ENCODE results near the gene WDR46. TPM values are rescaled to one million over a fixed set of nuclear protein-coding genes. Genes with fewer than 3 reads are reported as not detected.

WDR46 gene
- total and polyA plus RNA-seq, 2 of the 13 experiments (the other 11 are each of a cell fraction or from before 2014, with no cell fraction given): 47.4 to 105 TPM

DNA sequence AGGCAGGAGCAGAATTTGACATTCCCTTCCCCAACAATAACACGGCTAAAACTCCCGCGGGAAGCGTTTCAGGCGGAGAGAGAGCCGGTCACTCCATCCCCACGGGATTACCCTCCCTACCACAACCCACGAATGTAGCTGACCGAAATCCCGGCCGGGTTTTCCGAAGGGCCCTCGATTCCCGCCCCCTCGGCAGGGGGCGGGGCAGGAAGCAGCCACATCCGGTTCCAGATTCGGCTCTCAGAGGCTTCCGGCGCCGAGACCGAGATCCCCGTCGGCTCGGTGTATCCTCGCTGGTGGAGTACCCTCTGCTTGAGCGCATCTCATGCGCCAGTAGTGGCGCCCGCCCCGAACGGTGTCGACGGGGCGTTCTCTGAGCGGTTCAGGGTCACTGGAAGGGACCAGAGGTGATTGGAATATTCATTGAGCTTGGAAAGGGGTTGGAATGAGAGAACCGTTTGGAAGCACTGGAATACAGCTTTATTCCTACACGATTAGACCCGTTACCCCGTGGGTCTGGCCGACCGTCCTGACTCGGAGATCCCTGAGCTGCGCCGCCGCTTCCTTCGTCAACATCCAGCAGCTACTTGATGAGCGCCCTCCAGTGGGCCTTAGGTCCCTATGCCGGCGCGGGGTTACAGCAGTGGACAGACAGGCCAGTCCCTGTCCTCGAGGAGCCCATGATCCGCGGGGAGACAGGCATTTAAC is 10.4 kb upstream of the WDR46 start (continued):
- TF ChIP-seq TRIM24 (CRISPR knock-in tag; IDR thresholded peaks at IDR 0.05) (no peak), POLR2AphosphoS2 (IDR thresholded peaks at IDR 0.05; ENCODE audit: low read depth, low read length) (0 out of 2 replicates have a peak, but pooled peaks have one; percentile 38), ISL2 (CRISPR knock-in tag; IDR thresholded peaks at IDR 0.05) (peak; percentile 47; the same call in 1 of the 2 replicates), ZNF672 (CRISPR knock-in tag; IDR thresholded peaks at IDR 0.05) (no peak; the same call in 1 of the 2 replicates), ZNF879 (CRISPR knock-in tag; IDR thresholded peaks at IDR 0.05) (peak; percentile 89), ZNF30 (CRISPR knock-in tag; IDR thresholded peaks at IDR 0.05) (no peak), DNMT3B (CRISPR knock-in tag; conservative IDR thresholded peaks at IDR 0.05) (no peak), MXD4 (CRISPR knock-in tag; IDR thresholded peaks at IDR 0.05) (peak; percentile 80), ZNF816 (CRISPR knock-in tag; IDR thresholded peaks at IDR 0.05; ENCODE audit: borderline replicate concordance) (peak; percentile 74; the same call in 1 of the 2 replicates), MED1 (CRISPR knock-in tag; IDR thresholded peaks at IDR 0.05) (peak; percentile 78), ZNF549 (CRISPR knock-in tag; IDR thresholded peaks at IDR 0.05) (no peak), RELA (CRISPR knock-in tag; IDR thresholded peaks at IDR 0.05) (no peak), LCORL (IDR thresholded peaks at IDR 0.05) (no peak), LCORL (CRISPR knock-in tag; IDR thresholded peaks at IDR 0.05) (peak; percentile 72; the same call in 1 of the 2 replicates), ZNF788 (CRISPR knock-in tag; IDR thresholded peaks at IDR 0.05; ENCODE audit: borderline replicate concordance) (peak; percentile 92), ZNF468 (CRISPR knock-in tag; IDR thresholded peaks at IDR 0.05) (peak; percentile 30; the same call in 1 of the 2 replicates), ZBTB3 (CRISPR knock-in tag; IDR thresholded peaks at IDR 0.05; ENCODE audit: borderline replicate concordance, low read depth) (peak; percentile 89), RCOR2 (CRISPR knock-in tag; IDR thresholded peaks at IDR 0.05) (peak; percentile 33; the same call in 1 of the 2 replicates), MTF2 (CRISPR knock-in tag; IDR thresholded peaks at IDR 0.05; ENCODE audit: borderline replicate concordance) (no peak), MAFK (conservative IDR thresholded peaks at IDR 0.05 in 1 of 2, IDR thresholded peaks at IDR 0.05 in 1 of 2; ENCODE audit: low read length in 2 of 2) (no peak), ZNF224 (CRISPR knock-in tag; IDR thresholded peaks at IDR 0.05) (peak; percentile 84; the same call in 1 of the 2 replicates), ZNF556 (CRISPR knock-in tag; IDR thresholded peaks at IDR 0.05; ENCODE audit: borderline replicate concordance) (peak; percentile 83; the same call in 1 of the 2 replicates), SMAD3 (CRISPR knock-in tag; IDR thresholded peaks at IDR 0.05) (peak; percentile 85; the same call in 1 of the 2 replicates), ZNF570 (CRISPR knock-in tag; IDR thresholded peaks at IDR 0.05; ENCODE audit: borderline replicate concordance) (no peak), HNRNPUL1 (IDR thresholded peaks at IDR 0.05; ENCODE audit: low read depth, low read length) (no peak), TOPORS (CRISPR knock-in tag; IDR thresholded peaks at IDR 0.05) (no peak; the same call in 1 of the 2 replicates)
- TF ChIP-seq, protein P1, sequence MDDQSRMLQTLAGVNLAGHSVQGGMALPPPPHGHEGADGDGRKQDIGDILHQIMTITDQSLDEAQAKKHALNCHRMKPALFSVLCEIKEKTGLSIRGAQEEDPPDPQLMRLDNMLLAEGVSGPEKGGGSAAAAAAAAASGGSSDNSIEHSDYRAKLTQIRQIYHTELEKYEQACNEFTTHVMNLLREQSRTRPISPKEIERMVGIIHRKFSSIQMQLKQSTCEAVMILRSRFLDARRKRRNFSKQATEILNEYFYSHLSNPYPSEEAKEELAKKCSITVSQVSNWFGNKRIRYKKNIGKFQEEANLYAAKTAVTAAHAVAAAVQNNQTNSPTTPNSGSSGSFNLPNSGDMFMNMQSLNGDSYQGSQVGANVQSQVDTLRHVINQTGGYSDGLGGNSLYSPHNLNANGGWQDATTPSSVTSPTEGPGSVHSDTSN (CRISPR knock-in tag; IDR thresholded peaks at IDR 0.05; ENCODE audit: borderline replicate concordance): 0 out of 2 replicates have a peak, but pooled peaks have one; percentile 13
- TF ChIP-seq, protein P2, sequence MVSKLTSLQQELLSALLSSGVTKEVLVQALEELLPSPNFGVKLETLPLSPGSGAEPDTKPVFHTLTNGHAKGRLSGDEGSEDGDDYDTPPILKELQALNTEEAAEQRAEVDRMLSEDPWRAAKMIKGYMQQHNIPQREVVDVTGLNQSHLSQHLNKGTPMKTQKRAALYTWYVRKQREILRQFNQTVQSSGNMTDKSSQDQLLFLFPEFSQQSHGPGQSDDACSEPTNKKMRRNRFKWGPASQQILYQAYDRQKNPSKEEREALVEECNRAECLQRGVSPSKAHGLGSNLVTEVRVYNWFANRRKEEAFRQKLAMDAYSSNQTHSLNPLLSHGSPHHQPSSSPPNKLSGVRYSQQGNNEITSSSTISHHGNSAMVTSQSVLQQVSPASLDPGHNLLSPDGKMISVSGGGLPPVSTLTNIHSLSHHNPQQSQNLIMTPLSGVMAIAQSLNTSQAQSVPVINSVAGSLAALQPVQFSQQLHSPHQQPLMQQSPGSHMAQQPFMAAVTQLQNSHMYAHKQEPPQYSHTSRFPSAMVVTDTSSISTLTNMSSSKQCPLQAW (CRISPR knock-in tag; IDR thresholded peaks at IDR 0.05): peak; percentile 60; the same call in 1 of the 2 replicates
- TF ChIP-seq, protein P3, sequence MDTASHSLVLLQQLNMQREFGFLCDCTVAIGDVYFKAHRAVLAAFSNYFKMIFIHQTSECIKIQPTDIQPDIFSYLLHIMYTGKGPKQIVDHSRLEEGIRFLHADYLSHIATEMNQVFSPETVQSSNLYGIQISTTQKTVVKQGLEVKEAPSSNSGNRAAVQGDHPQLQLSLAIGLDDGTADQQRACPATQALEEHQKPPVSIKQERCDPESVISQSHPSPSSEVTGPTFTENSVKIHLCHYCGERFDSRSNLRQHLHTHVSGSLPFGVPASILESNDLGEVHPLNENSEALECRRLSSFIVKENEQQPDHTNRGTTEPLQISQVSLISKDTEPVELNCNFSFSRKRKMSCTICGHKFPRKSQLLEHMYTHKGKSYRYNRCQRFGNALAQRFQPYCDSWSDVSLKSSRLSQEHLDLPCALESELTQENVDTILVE (CRISPR knock-in tag; IDR thresholded peaks at IDR 0.05): peak; percentile 93
